Chondrocyte (in vitro differentiated cells): ENCODE results near the gene COMMD3. TPM values are rescaled to one million over a fixed set of nuclear protein-coding genes. Genes with fewer than 3 reads are reported as not detected.

Experiments
- DNase-seq: peaks from one replicate; pipeline ENCODE4 v3.0.0; 2021; ENCODE audit warnings: mixed read lengths, low spot score
- H3K27ac Mint-ChIP-seq: one replicate; pipeline ENCODE4 v1.8.0; 2021; ENCODE audit warnings: mild to moderate bottlenecking, moderate library complexity, mixed read lengths; ENCODE audit not compliant: unreplicated experiment
- H3K27me3 Mint-ChIP-seq: 2 replicates; pipeline ENCODE4 v1.8.0; 2021; ENCODE audit warnings: low read depth, mixed read lengths
- H3K36me3 Mint-ChIP-seq: 2 replicates; pipeline ENCODE4 v1.8.0; 2021; ENCODE audit warnings: low read depth, mixed read lengths
- H3K4me1 Mint-ChIP-seq: 2 replicates; pipeline ENCODE4 v1.8.0; 2021; ENCODE audit warnings: low read depth, mild to moderate bottlenecking, mixed read lengths
- H3K4me3 Mint-ChIP-seq: one replicate; pipeline ENCODE4 v1.8.0; 2021; ENCODE audit warnings: mild to moderate bottlenecking, moderate library complexity, mixed read lengths; ENCODE audit not compliant: unreplicated experiment
- H3K9me3 Mint-ChIP-seq: 2 replicates; pipeline ENCODE4 v1.8.0; 2021; ENCODE audit warnings: low read depth, mixed read lengths
- total RNA-seq: library from RNA; stranded (reverse); gene quantifications from 3 replicates; pipeline ENCODE4 v1.2.1, GENCODE V29; 2021
- TF ChIP-seq, protein P1 (sequence below): fragments of 200-600 bp; sonication (generic); IDR thresholded peaks from 2 replicates; pipeline ENCODE4 v1.5.0; 2021; ENCODE audit warnings: antibody characterized with exemption, mild to moderate bottlenecking, moderate library complexity

The COMMD3 gene
- total RNA-seq, 1 donor from 2014 or later: 51.4 TPM

DNA sequence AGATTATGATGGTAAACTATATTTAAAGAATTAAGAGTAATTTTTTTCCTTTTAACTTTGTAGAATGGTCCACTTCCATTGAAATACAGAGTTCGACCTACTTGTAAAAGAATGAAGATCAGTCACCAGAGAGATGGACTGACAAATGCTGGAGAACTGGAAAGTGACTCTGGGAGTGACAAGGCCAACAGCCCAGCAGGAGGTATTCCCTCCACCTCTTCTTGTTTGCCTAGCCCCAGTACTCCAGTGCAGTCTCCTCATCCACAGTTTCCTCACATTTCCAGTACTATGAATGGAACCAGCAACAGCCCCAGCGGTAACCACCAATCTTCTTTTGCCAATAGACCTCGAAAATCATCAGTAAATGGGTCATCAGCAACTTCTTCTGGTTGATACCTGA, 13.0 kb downstream of the COMMD3 start:
- Mint-ChIP-seq H3K27me3 (peaks cover 4% of the 10 kb centered on the region), H3K4me1 (peaks cover 20% of the 10 kb centered on the region), H3K9me3 (peaks cover 3% of the 10 kb centered on the region), H3K27ac (no peak overlapping the region), H3K4me3 (no peak overlapping the region), H3K36me3 (peaks cover 13% of the 10 kb centered on the region)
- DNase-seq: no peak
- TF ChIP-seq, protein P1, sequence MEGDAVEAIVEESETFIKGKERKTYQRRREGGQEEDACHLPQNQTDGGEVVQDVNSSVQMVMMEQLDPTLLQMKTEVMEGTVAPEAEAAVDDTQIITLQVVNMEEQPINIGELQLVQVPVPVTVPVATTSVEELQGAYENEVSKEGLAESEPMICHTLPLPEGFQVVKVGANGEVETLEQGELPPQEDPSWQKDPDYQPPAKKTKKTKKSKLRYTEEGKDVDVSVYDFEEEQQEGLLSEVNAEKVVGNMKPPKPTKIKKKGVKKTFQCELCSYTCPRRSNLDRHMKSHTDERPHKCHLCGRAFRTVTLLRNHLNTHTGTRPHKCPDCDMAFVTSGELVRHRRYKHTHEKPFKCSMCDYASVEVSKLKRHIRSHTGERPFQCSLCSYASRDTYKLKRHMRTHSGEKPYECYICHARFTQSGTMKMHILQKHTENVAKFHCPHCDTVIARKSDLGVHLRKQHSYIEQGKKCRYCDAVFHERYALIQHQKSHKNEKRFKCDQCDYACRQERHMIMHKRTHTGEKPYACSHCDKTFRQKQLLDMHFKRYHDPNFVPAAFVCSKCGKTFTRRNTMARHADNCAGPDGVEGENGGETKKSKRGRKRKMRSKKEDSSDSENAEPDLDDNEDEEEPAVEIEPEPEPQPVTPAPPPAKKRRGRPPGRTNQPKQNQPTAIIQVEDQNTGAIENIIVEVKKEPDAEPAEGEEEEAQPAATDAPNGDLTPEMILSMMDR: no peak

DNA sequence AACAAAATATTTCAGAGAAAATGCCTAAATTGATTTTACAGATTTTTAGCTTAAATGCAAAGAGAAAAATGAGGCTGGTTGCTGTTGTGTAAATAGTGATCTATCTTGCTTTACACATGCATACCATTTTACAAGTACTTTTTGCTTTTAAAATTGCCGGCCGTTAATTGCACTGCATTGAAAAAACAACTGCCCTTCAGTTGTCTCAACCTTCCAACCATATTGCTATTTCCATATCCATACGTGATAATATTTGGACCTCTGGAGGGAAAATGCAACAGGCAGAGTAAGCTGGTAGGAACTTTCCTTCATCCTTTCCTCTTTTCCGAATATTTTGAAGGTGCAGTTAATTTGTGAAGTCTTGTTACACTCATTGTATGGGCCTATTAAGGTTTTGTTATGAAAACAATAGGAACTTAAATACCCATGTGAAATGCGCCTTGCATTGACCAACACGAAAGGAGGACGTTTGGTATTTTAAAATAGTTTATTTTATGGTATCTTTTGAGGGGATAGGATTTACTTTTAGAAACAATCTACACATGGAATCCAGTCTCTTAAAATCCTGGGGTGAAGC, 16.0 kb downstream of the COMMD3 start:
- no peak overlapping the region for H3K4me3 Mint-ChIP-seq
- H3K4me1 Mint-ChIP-seq: peaks cover 8% of the 10 kb centered on the region
- DNase-seq: no peak
- H3K36me3 Mint-ChIP-seq: peaks cover 12% of the 10 kb centered on the region
- TF ChIP-seq, protein P1: no peak
- H3K27ac Mint-ChIP-seq: no peak overlapping the region
- H3K9me3 Mint-ChIP-seq: peaks cover 3% of the 10 kb centered on the region
- H3K27me3 Mint-ChIP-seq: peaks cover 13% of the 10 kb centered on the region

DNA sequence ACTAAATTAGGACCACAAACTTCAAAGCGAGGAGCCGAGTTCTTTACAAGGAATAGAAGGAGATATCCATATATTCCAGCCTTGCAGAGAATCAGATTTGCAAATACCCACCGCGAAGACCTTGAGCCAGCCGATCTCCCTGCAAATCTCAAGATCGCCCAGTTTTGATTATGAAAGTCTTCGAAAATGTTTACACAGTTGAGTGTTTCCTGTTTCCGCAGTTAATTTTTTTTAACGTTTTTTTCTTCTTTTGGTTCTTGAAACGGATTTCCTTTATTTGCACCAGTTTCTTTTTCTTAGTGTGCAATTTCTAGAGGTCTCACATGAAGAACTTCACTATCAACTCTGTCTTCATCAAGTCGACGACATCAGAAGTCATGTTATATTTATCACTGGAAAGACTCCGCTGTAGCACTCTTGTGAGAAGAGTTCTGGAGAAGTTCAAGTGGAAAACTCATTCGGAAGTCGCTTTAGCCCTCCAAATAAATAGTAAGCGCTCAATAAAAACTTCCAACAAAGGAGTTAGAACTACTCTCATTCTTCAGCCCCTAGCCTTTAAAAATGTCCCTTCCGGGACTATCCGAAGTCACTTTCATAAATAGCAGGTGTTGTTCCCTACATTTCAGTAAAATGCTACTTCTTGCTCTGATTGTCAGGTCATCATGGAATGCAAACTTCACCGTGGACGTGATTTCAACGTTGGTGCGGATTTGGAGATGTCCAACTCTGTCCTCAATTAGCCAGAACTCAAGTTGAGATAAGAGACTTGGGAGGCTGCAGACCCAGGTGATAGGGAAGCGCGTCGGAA, 17.2 kb downstream of the COMMD3 start:
- Mint-ChIP-seq H3K9me3 (peaks cover 3% of the 10 kb centered on the region), H3K4me1 (peaks cover 8% of the 10 kb centered on the region), H3K36me3 (peaks cover 12% of the 10 kb centered on the region), H3K27ac (no peak overlapping the region), H3K4me3 (no peak overlapping the region), H3K27me3 (peaks cover 20% of the 10 kb centered on the region)
- TF ChIP-seq, protein P1: no peak
- no peak for DNase-seq

DNA sequence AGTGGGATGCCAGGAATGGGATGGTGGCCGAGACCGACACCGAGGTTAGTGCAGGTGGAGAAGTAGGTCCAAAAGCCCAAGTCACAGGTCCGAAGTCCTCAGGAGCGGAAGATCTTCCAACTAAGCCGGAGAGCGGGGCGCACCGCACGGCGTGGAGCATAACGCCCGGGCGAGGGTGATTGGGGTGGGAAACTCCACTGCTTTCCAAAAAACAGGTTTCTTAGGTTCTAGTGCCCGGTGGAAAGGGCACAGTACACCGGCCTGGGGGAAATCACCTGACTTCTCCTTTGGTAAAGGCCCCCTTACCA, 17.7 kb downstream of the COMMD3 start:
- TF ChIP-seq, protein P1: no peak
- Mint-ChIP-seq H3K4me3 (no peak overlapping the region), H3K36me3 (peaks cover 12% of the 10 kb centered on the region), H3K27me3 (peaks cover 26% of the 10 kb centered on the region), H3K9me3 (peaks cover 3% of the 10 kb centered on the region), H3K27ac (no peak overlapping the region), H3K4me1 (peaks cover 8% of the 10 kb centered on the region)
- DNase-seq: no peak

DNA sequence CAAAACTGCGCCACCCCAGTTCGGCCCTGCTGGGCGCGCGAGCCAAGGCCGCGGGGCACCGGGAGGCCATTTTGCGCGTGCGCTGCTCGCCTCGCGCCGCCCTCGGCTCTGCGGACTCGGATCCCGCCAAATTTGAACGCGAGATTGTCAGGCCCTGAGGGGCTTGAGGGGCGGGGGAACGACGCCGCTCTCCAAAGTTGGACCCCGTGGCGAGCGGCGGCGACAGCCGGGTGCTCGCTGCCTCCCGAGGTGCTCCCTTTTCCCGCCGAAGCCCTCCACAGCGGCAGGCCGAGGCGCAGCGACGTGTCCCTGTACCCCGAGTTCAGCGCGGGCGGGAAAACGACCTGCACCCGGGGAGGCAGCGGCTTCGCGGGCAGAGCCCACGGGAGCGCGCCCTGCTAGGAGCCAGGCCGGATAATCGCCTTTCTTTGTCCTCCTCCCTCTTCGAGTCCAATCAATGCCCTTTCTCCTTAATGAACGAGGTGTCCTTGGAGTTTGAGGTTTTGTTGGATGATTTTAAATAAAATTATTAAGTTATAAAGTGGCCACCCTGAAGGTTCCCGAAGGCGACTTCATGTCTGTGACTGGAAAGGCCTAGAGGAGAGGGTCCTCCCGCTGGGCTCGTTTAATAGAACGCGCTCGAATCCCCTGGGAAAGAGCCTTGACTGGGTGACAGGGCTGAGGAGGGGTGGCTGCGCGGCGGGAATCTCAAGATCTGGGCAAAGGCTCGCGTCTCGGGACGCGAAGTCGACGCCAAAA, 18.4 kb downstream of the COMMD3 start:
- H3K27me3 Mint-ChIP-seq: peaks cover 33% of the 10 kb centered on the region
- TF ChIP-seq, protein P1: no peak
- peaks cover 3% of the 10 kb centered on the region for H3K9me3 Mint-ChIP-seq
- peak overlapping the region; percentile 76 for H3K4me3 Mint-ChIP-seq
- no peak for DNase-seq
- peaks cover 8% of the 10 kb centered on the region for H3K4me1 Mint-ChIP-seq
- no peak overlapping the region for H3K27ac Mint-ChIP-seq
- peaks cover 7% of the 10 kb centered on the region for H3K36me3 Mint-ChIP-seq
